Measurements from ENCODE around the gene RAB15.

Gene RAB15

GRCh38 chr14:64954491-64955240 lies 17.5 kb downstream of the RAB15 start:
- DNase-seq (ENCODE audit: low read depth): no peak

- no peak for DNase-seq (ENCODE audit: low read depth)
Observed at GRCh38 chr14:64953661-64954060, 18.5 kb downstream of the RAB15 start.

GRCh38 chr14:64953310-64953654 lies 18.9 kb downstream of the RAB15 start:
- no peak for DNase-seq (ENCODE audit: low read depth)

- no peak for DNase-seq (ENCODE audit: low read depth)
Observed at GRCh38 chr14:64952598-64953309, 19.4 kb downstream of the RAB15 start.

- DNase-seq (ENCODE audit: low read depth): no peak
Observed at GRCh38 chr14:64951724-64952123, 20.4 kb downstream of the RAB15 start.

- no peak for DNase-seq (ENCODE audit: low read depth)
Observed at GRCh38 chr14:64951291-64951690, 20.8 kb downstream of the RAB15 start.

GRCh38 chr14:64950889-64951288 lies 21.2 kb downstream of the RAB15 start:
- no peak for DNase-seq (ENCODE audit: low read depth)

GRCh38 chr14:64948612-64949210 lies 23.4 kb downstream of the RAB15 start:
- no peak for DNase-seq (ENCODE audit: low read depth)

- no peak for DNase-seq (ENCODE audit: low read depth)
Observed at GRCh38 chr14:64947710-64948611, 24.2 kb downstream of the RAB15 start.

GRCh38 chr14:64946310-64947045 lies 25.7 kb downstream of the RAB15 start:
- no peak for DNase-seq (ENCODE audit: low read depth)

GRCh38 chr14:64945431-64946178 lies 26.5 kb downstream of the RAB15 start:
- DNase-seq (ENCODE audit: low read depth): no peak

- DNase-seq (ENCODE audit: low read depth): no peak
Observed at GRCh38 chr14:64944861-64945260, 27.3 kb downstream of the RAB15 start.

GRCh38 chr14:64944041-64944440 lies 28.1 kb downstream of the RAB15 start:
- no peak for DNase-seq (ENCODE audit: low read depth)

GRCh38 chr14:64943556-64943955 lies 28.6 kb downstream of the RAB15 start:
- DNase-seq (ENCODE audit: low read depth): no peak

- DNase-seq (ENCODE audit: low read depth): no peak
Observed at GRCh38 chr14:64942531-64943111, 29.5 kb downstream of the RAB15 start, which contains the start of gene GPX2. GPX2 (minus strand) TSS chr14:64942745; CDS start chr14:64942726, 19 bp downstream.

GRCh38 chr14:64940336-64940910 lies 31.7 kb downstream of the RAB15 start:
- DNase-seq (ENCODE audit: low read depth): no peak

- no peak for DNase-seq (ENCODE audit: low read depth)
Observed at GRCh38 chr14:64939817-64940190, 32.3 kb downstream of the RAB15 start.

- no peak for DNase-seq (ENCODE audit: low read depth)
Observed at GRCh38 chr14:64938972-64939816, 32.9 kb downstream of the RAB15 start.

GRCh38 chr14:64937821-64938193 lies 34.3 kb downstream of the RAB15 start:
- no peak for DNase-seq (ENCODE audit: low read depth)

Measured in non-pigmented ciliary epithelial cell (primary cell).